OCI-LY1 (cell line): ENCODE data around the gene XRCC1.

Source experiments
- H2AFZ ChIP-seq: fragments of 200-600 bp; sonication (generic), shearing (Covaris generic); 2 replicates; pipeline ENCODE4 v1.6.0; 2014; ENCODE audit warnings: antibody characterized with exemption, mild to moderate bottlenecking, low read length
- H3F3A ChIP-seq: fragments of 200-600 bp; sonication (generic), shearing (Covaris generic); 2 replicates; pipeline ENCODE4 v1.6.0; 2014; ENCODE audit warnings: mild to moderate bottlenecking, antibody characterized with exemption, low read length, moderate library complexity; ENCODE audit not compliant: insufficient read depth
- H3K27ac ChIP-seq: fragments of 200-600 bp; sonication (generic); 2 replicates; pipeline ENCODE4 v1.5.1; 2014; ENCODE audit warnings: low read length, mixed run types, mild to moderate bottlenecking, low read depth; ENCODE audit not compliant: poor library complexity, severe bottlenecking
- H3K27me3 ChIP-seq: fragments of 200-600 bp; sonication (generic); 2 replicates; pipeline ENCODE4 v1.6.0; 2014; ENCODE audit warnings: antibody characterized with exemption, mild to moderate bottlenecking, low read length, moderate library complexity; ENCODE audit not compliant: insufficient read depth
- H3K36me3 ChIP-seq: fragments of 200-600 bp; sonication (generic); 2 replicates; pipeline ENCODE4 v1.6.1; 2014; ENCODE audit warnings: mild to moderate bottlenecking, antibody characterized with exemption, low read length, moderate library complexity, mixed read lengths; ENCODE audit not compliant: insufficient read depth
- H3K4me1 ChIP-seq: fragments of 200-600 bp; sonication (generic); 2 replicates; pipeline ENCODE4 v1.5.1; 2014; ENCODE audit warnings: mild to moderate bottlenecking, low read length, moderate library complexity; ENCODE audit not compliant: insufficient read depth, severe bottlenecking
- H3K4me2 ChIP-seq: fragments of 200-600 bp; sonication (generic), shearing (Covaris generic); 2 replicates; pipeline ENCODE4 v1.6.1; 2014; ENCODE audit warnings: low read length
- H3K4me3 ChIP-seq: fragments of 200-600 bp; sonication (generic); 2 replicates; pipeline ENCODE4 v1.5.1; 2014; ENCODE audit warnings: low read length, low read depth, mild to moderate bottlenecking, mixed read lengths; ENCODE audit not compliant: poor library complexity, severe bottlenecking
- H3K79me2 ChIP-seq: fragments of 200-600 bp; shearing (Covaris generic); 2 replicates; pipeline ENCODE4 v1.6.1; 2016; ENCODE audit warnings: mixed run types, low read length, mixed read lengths; ENCODE audit not compliant: insufficient read depth
- H3K9ac ChIP-seq: fragments of 200-600 bp; sonication (generic), shearing (Covaris generic); 2 replicates; pipeline ENCODE4 v1.6.1; 2014; ENCODE audit warnings: mild to moderate bottlenecking, low read length, mixed read lengths
- H3K9me2 ChIP-seq: fragments of 200-600 bp; sonication (generic), shearing (Covaris generic); 2 replicates; pipeline ENCODE4 v1.6.1; 2014; ENCODE audit warnings: low read depth, mild to moderate bottlenecking, low read length, mixed read lengths
- H3K9me3 ChIP-seq: fragments of 200-600 bp; shearing (Covaris generic); 2 replicates; pipeline ENCODE4 v1.6.1; 2014; ENCODE audit warnings: low read length, mixed read lengths
- H4K20me1 ChIP-seq: fragments of 200-600 bp; sonication (generic), shearing (Covaris generic); 2 replicates; pipeline ENCODE4 v1.6.0; 2016; ENCODE audit warnings: mild to moderate bottlenecking, low read length; ENCODE audit not compliant: insufficient read depth
- CTCF ChIP-seq: fragments of 200-600 bp; sonication (generic), shearing (Covaris generic); IDR thresholded peaks from 2 replicates; pipeline ENCODE4 v1.5.1; 2017; ENCODE audit warnings: mild to moderate bottlenecking, antibody characterized with exemption, low read length, moderate library complexity, mixed read lengths
- EZH2 ChIP-seq: fragments of 200-600 bp; sonication (generic), shearing (Covaris generic); IDR thresholded peaks from 2 replicates; pipeline ENCODE4 v1.8.0; 2017; ENCODE audit warnings: borderline replicate concordance, mixed run types, mild to moderate bottlenecking, antibody characterized with exemption, low read length, moderate library complexity, mixed read lengths

Gene XRCC1

GRCh38 chr19:43560687-43561086 lies 14.6 kb downstream of the XRCC1 start:
- H3K27me3 ChIP-seq = no peaks in the 10 kb centered on the region
- H3K4me3 ChIP-seq = no peak overlapping the region
- no peaks in the 10 kb centered on the region for H3K9me3 ChIP-seq
- no peaks in the 10 kb centered on the region for H3K9me2 ChIP-seq
- no peaks in the 10 kb centered on the region for H3F3A ChIP-seq
- no peaks in the 10 kb centered on the region for H3K79me2 ChIP-seq
- H3K27ac ChIP-seq = no peak overlapping the region
- H3K4me2 ChIP-seq = no peak overlapping the region
- no peak overlapping the region for H2AFZ ChIP-seq
- no peaks in the 10 kb centered on the region for H4K20me1 ChIP-seq
- TF ChIP-seq EZH2 (no peak), CTCF (no peak; the same call in 1 of the 2 replicates)
- H3K4me1 ChIP-seq = peaks cover 28% of the 10 kb centered on the region
- no peak overlapping the region for H3K9ac ChIP-seq
- peaks cover 14% of the 10 kb centered on the region; the same call in 1 of the 2 replicates for H3K36me3 ChIP-seq

- Histone ChIP-seq H3K79me2 (no peaks in the 10 kb centered on the region), H3K4me2 (no peak overlapping the region), H3K9me3 (no peaks in the 10 kb centered on the region), H3K9ac (no peak overlapping the region), H3K9me2 (no peaks in the 10 kb centered on the region), H3K36me3 (peaks cover 40% of the 10 kb centered on the region), H3K4me1 (no peaks in the 10 kb centered on the region), H3F3A (no peaks in the 10 kb centered on the region), H3K27ac (no peak overlapping the region), H3K27me3 (no peaks in the 10 kb centered on the region), H3K4me3 (no peak overlapping the region), H2AFZ (no peak overlapping the region), H4K20me1 (no peaks in the 10 kb centered on the region)
- TF ChIP-seq EZH2 (no peak), CTCF (peak; percentile 89)
These were observed 20.0 kb downstream of the XRCC1 start for GRCh38 chr19:43555185-43555770.

- Histone ChIP-seq H3K4me3 (no peak overlapping the region), H3K27ac (no peak overlapping the region), H3K9ac (no peak overlapping the region), H3K9me2 (no peaks in the 10 kb centered on the region), H3K79me2 (no peaks in the 10 kb centered on the region), H2AFZ (no peak overlapping the region), H4K20me1 (no peaks in the 10 kb centered on the region), H3K36me3 (peaks cover 44% of the 10 kb centered on the region), H3K9me3 (no peaks in the 10 kb centered on the region), H3K27me3 (no peaks in the 10 kb centered on the region), H3F3A (no peaks in the 10 kb centered on the region), H3K4me1 (no peaks in the 10 kb centered on the region), H3K4me2 (no peak overlapping the region)
- TF ChIP-seq CTCF = no peak
- no peak for TF ChIP-seq EZH2
These were observed 20.9 kb downstream of the XRCC1 start for GRCh38 chr19:43554317-43554895.
